ENCODE measurements around the gene FAM3C. TPM values are rescaled to one million over a fixed set of nuclear protein-coding genes. Genes with fewer than 3 reads are reported as not detected.
A peak's percentile ranks its signal among the peaks of the same experiment; 100 is the strongest.
"Not testable (repeated sequence)": the region's sequence is repeated elsewhere in the genome, so short reads cannot be mapped to it uniquely, and the experiment has no call there.

The FAM3C gene, protein sequence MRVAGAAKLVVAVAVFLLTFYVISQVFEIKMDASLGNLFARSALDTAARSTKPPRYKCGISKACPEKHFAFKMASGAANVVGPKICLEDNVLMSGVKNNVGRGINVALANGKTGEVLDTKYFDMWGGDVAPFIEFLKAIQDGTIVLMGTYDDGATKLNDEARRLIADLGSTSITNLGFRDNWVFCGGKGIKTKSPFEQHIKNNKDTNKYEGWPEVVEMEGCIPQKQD
- 16.8 and 26.1 TPM in 2 replicates for total RNA-seq (2014; rRNA removed; shearing (Covaris generic); ENCODE audit: low replicate concordance)

DNA sequence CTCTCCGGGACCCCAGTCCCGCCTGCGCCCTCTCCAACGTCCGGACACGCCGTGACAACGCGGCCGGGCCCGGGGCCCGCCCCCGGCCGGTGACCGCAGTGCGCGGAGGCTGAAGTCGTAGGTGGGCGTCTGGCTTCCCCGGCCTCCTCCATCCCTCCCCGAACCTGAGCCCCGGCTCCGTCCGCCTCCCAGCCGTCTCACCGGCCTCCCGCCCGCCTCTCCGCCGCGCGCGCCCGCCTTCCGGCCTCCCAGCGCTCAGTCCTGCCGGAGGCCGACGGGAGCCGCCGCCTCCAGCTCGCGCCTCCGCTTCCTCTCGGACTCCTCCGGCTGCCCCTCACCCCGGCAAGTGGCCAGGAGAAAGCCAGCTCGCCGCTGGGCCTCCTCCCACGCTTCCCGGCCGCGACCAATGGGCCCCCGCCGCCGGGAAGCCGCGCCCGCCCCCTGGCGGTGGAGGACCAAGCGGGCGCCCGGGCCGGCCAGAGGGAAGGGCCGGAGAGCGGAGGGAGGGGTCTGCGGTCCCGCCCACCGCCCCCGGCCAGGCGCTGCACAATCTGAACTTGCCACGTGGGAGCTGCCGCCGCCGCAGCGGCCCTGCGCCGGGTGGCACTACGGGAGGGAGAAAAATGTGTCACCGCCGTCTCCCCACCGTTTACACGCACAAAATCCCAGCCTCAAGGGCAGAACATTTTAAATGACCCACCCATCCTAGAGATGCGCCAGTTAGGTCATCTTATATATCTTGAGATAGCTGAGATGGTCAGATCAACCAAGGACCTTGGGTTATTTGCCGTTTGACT, at the start of gene FAM3C:
FAM3C (minus strand) TSS at position 348 of the 797 bp plus-strand sequence. CDS start 13,339 bp downstream, outside the sequence.
- peak within 1 kb of the TSS; percentile 84 for H3K4me3 ChIP-seq (ENCODE audit: low read length)
- H2AFZ ChIP-seq (ENCODE audit: low read length): peak within 1 kb of the TSS; percentile 93
- peak; percentile 96 for DNase-seq
- peak within 1 kb of the TSS; percentile 80 for H3K4me2 ChIP-seq (ENCODE audit: low read depth, low read length, poor library complexity, severe bottlenecking)
- no peaks in the 10 kb centered on the region for H3K9me2 ChIP-seq (replicated peaks; ENCODE audit: insufficient read depth, low read length)
- no peaks in the 10 kb centered on the region; the same call in 1 of the 2 replicates for H3K36me3 ChIP-seq (ENCODE audit: insufficient read depth, low read length)
- H3K9me3 ChIP-seq (ENCODE audit: low read length): no peaks in the 10 kb centered on the region
- H3K79me2 ChIP-seq (ENCODE audit: low read length): peaks cover 25% of the 10 kb centered on the region
- H3K4me1 ChIP-seq (ENCODE audit: low read length): peaks cover 20% of the 10 kb centered on the region
- H4K20me1 ChIP-seq (ENCODE audit: insufficient read depth, low read depth, low read length): no peaks in the 10 kb centered on the region; the same call in 1 of the 2 replicates
- no peaks in the 10 kb centered on the region for H3K27me3 ChIP-seq (ENCODE audit: low read length)
- peak within 1 kb of the TSS; percentile 79 for H3K9ac ChIP-seq (ENCODE audit: low read length)
- H3K27ac ChIP-seq (ENCODE audit: low read length): no peak within 1 kb of the TSS

DNA sequence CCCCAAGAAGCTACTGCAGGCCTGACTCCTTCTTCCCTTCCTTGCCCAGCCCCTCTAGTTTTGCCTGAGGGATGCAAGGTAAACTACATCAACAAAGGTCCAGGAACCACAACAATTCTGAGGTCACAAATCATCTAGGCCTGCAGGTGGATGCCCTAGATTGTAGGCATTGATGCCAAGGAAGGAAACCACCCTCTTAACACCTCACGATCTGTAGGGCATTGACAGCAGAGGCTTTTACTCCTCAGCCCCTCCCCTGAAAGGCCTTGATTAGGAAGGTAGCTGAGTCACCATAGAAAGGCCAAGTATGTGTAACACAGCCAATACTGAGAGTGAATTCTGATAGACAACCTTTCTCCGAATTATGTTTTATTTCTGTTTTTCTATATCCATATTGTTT, 46.7 kb upstream of the FAM3C start:
- no peaks in the 10 kb centered on the region for H3K27me3 ChIP-seq (ENCODE audit: low read length)
- H2AFZ ChIP-seq (ENCODE audit: low read length): no peak overlapping the region
- no peak overlapping the region for H3K27ac ChIP-seq (ENCODE audit: low read length)

DNA sequence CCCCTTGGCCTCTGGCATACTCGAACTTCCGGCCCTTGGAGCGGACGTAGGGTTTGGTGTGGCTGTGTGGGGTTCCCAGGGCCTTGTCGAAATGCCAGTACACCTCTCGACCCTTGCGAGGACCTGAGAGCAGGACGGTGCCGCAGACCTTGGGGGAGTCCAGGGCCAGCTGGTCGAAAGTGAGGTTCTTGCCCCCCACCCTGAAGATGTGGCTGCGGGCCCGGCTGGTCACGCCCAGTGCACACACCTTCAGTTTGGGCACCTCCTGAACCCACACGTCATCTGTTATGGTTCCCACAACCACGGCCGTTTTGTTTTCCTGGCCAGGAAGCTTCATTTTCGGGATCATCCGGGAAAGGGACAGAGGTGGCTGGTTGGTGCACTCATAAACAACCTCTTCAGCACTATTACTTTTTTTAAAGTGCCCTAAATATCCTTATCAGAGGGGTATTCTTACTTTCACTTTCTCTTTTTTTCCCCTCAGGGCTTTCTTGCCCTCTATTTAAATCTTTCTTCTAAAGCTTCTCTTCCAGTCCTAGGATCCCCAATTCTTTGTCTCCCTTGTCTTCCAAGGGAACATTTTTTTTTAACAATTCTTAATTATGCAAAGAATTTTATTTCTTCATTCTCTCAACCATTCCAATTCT, 44.9 kb upstream of the FAM3C start:
- Histone ChIP-seq H3K4me3 (ENCODE audit: low read length) (no peak overlapping the region), H3K27ac (ENCODE audit: low read length) (no peak overlapping the region), H2AFZ (ENCODE audit: low read length) (no peak overlapping the region), H3K27me3 (ENCODE audit: low read length) (no peaks in the 10 kb centered on the region), H3K9me3 (ENCODE audit: low read length) (no peaks in the 10 kb centered on the region), H3K79me2 (ENCODE audit: low read length) (no peaks in the 10 kb centered on the region), H4K20me1 (ENCODE audit: insufficient read depth, low read depth, low read length) (no peaks in the 10 kb centered on the region), H3K9ac (ENCODE audit: low read length) (no peak overlapping the region), H3K36me3 (ENCODE audit: insufficient read depth, low read length) (no peaks in the 10 kb centered on the region), H3K9me2 (replicated peaks; ENCODE audit: insufficient read depth, low read length) (no peaks in the 10 kb centered on the region), H3K4me2 (ENCODE audit: low read depth, low read length, poor library complexity, severe bottlenecking) (no peak overlapping the region), H3K4me1 (ENCODE audit: low read length) (peaks cover 9% of the 10 kb centered on the region)
- DNase-seq: no peak

More for the DNA sequence above, 46.7 kb upstream of the FAM3C start:
- no peaks in the 10 kb centered on the region for H3K79me2 ChIP-seq (ENCODE audit: low read length)
- no peak overlapping the region for H3K4me2 ChIP-seq (ENCODE audit: low read depth, low read length, poor library complexity, severe bottlenecking)
- H3K9ac ChIP-seq (ENCODE audit: low read length): no peak overlapping the region
- H3K4me3 ChIP-seq (ENCODE audit: low read length): no peak overlapping the region
- DNase-seq: no peak
- no peaks in the 10 kb centered on the region for H3K36me3 ChIP-seq (ENCODE audit: insufficient read depth, low read length)
- H3K9me2 ChIP-seq (replicated peaks; ENCODE audit: insufficient read depth, low read length): no peaks in the 10 kb centered on the region
- H4K20me1 ChIP-seq (ENCODE audit: insufficient read depth, low read depth, low read length): no peaks in the 10 kb centered on the region
- H3K4me1 ChIP-seq (ENCODE audit: low read length): peaks cover 9% of the 10 kb centered on the region
- no peaks in the 10 kb centered on the region for H3K9me3 ChIP-seq (ENCODE audit: low read length)

DNA sequence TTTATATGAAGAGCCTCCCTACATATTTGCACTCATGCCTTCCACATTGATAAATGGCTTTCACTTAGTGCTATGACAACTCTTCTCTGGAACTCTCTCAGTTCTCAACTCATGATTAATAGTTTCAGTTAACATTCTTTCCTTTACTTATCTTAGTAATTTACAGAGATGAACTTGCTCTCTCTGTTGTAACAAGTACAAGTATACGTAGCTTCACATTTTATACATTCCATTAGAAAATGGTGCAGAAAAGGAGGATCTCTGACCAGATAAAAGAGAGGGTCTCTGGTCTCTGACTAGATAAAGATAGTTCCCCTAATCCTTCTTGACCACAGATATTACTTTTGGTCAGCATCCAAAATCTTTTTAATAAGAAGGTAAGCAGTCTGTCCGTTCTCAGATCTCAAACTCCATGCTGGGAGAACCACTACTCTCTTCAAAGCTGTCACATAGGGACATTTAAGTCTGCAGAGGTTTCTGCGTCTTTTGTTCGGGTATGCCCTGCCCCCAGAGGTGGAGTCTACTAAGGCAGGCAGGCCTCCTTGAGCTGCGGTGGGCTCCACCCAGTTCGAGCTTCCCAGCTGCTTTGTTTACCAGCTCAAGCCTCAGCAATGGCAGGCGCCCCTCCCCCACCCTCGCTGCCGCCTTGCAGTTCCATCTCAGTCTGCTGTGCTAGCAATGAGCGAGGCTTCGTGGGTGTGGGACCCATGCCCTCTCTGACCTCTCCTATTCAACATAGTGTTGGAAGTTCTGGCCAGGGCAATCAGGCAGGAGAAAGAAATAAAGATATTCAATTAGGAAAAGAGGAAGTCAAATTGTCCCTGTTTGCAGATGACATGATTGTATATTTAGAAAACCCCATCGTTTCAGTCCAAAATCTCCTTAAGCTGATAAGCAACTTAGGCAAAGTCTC, 42.2 kb upstream of the FAM3C start:
- H3K79me2 ChIP-seq (ENCODE audit: low read length); H3K27ac ChIP-seq (ENCODE audit: low read length); H4K20me1 ChIP-seq (ENCODE audit: insufficient read depth, low read depth, low read length); H3K9me3 ChIP-seq (ENCODE audit: low read length); H3K27me3 ChIP-seq (ENCODE audit: low read length); H3K36me3 ChIP-seq (ENCODE audit: insufficient read depth, low read length); H3K9me2 ChIP-seq (replicated peaks; ENCODE audit: insufficient read depth, low read length); H3K4me1 ChIP-seq (ENCODE audit: low read length): not testable (repeated sequence)
- peak overlapping the region; percentile 33; the same call in 1 of the 2 replicates for H3K9ac ChIP-seq (ENCODE audit: low read length)
- peak; percentile 59 for DNase-seq
- 0 out of 2 replicates have a peak overlapping the region, but pooled peaks have one; percentile 25 for H3K4me3 ChIP-seq (ENCODE audit: low read length)
- peak overlapping the region; percentile 93; the same call in 1 of the 2 replicates for H2AFZ ChIP-seq (ENCODE audit: low read length)
- H3K4me2 ChIP-seq (ENCODE audit: low read depth, low read length, poor library complexity, severe bottlenecking): peak overlapping the region; percentile 59

DNA sequence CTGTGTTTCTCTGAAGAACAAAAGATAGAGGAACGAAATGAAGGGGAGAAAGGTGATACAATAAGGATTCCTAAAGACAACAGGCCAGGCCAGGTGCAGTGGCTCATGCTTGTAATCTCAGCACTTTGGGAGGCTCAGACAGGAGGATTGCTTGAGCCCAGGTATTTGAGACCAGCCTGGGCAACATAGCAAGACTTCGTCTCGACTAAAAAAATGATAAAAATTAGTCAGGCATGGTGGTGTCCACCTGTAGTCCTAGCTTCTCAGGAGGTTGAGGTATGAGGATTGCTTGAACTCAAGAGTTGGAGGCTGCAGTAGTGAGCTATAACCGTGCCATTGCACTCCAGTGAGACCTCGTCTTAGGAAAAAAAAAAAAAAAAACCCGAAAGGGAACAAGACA, 41.4 kb upstream of the FAM3C start:
- Histone ChIP-seq H4K20me1 (ENCODE audit: insufficient read depth, low read depth, low read length) (no peaks in the 10 kb centered on the region), H3K9me2 (replicated peaks; ENCODE audit: insufficient read depth, low read length) (no peaks in the 10 kb centered on the region), H3K27ac (ENCODE audit: low read length) (no peak overlapping the region), H3K4me3 (ENCODE audit: low read length) (no peak overlapping the region), H3K4me2 (ENCODE audit: low read depth, low read length, poor library complexity, severe bottlenecking) (no peak overlapping the region), H3K4me1 (ENCODE audit: low read length) (peaks cover 9% of the 10 kb centered on the region), H3K36me3 (ENCODE audit: insufficient read depth, low read length) (no peaks in the 10 kb centered on the region), H3K79me2 (ENCODE audit: low read length) (no peaks in the 10 kb centered on the region), H3K27me3 (ENCODE audit: low read length) (no peaks in the 10 kb centered on the region), H2AFZ (ENCODE audit: low read length) (no peak overlapping the region), H3K9ac (ENCODE audit: low read length) (no peak overlapping the region), H3K9me3 (ENCODE audit: low read length) (no peaks in the 10 kb centered on the region)
- no peak for DNase-seq

DNA sequence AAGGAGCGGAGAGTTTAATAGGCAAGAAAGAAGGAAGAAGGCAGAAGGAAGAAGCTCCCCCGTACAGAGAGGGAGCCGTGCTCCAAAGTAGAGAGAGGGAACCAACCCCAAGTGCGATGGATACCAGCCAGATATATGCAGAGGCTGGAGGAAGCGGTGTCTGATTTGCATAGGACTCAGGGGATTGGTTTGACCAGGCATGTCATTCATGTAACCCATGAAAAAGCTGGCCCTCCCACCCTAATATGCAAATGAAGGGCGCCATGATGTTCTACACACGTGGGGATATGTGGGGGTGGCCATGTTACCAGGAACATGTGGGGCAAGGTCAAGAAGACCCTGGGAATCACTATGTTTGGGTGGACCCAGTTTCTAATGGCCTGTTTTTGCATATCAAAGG, 40.6 kb upstream of the FAM3C start:
- no peak overlapping the region for H3K9ac ChIP-seq (ENCODE audit: low read length)
- H3K36me3 ChIP-seq (ENCODE audit: insufficient read depth, low read length): no peaks in the 10 kb centered on the region
- DNase-seq: no peak
- H4K20me1 ChIP-seq (ENCODE audit: insufficient read depth, low read depth, low read length): no peaks in the 10 kb centered on the region
- H3K27me3 ChIP-seq (ENCODE audit: low read length): no peaks in the 10 kb centered on the region
- H3K9me3 ChIP-seq (ENCODE audit: low read length): no peaks in the 10 kb centered on the region
- no peaks in the 10 kb centered on the region for H3K79me2 ChIP-seq (ENCODE audit: low read length)
- no peak overlapping the region for H3K4me3 ChIP-seq (ENCODE audit: low read length)
- no peak overlapping the region for H3K27ac ChIP-seq (ENCODE audit: low read length)
- no peak overlapping the region for H3K4me2 ChIP-seq (ENCODE audit: low read depth, low read length, poor library complexity, severe bottlenecking)
- no peaks in the 10 kb centered on the region for H3K9me2 ChIP-seq (replicated peaks; ENCODE audit: insufficient read depth, low read length)
- peaks cover 9% of the 10 kb centered on the region for H3K4me1 ChIP-seq (ENCODE audit: low read length)
- H2AFZ ChIP-seq (ENCODE audit: low read length): no peak overlapping the region

DNA sequence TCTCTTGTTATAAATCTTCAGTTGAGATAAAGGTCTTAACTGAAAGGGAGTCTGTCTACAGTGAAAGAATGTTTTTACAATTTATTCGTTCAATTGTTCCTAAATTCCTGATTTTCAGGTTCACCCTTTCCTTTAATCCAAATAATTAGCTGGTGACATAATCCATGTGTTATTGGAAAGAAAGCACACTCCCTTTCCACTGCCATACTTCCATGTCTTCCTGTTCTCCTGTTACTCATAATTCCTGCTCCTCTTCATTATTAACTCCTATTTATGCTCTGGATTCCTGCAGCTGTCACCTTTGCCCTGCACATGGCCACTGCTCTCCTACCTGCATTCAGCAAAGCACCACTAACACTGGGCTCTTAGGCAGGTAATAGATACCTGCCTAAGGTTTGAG, 40.0 kb upstream of the FAM3C start:
- Histone ChIP-seq H3K27me3 (ENCODE audit: low read length) (no peaks in the 10 kb centered on the region), H3K4me2 (ENCODE audit: low read depth, low read length, poor library complexity, severe bottlenecking) (no peak overlapping the region), H3K36me3 (ENCODE audit: insufficient read depth, low read length) (no peaks in the 10 kb centered on the region), H3K4me3 (ENCODE audit: low read length) (no peak overlapping the region), H4K20me1 (ENCODE audit: insufficient read depth, low read depth, low read length) (no peaks in the 10 kb centered on the region), H2AFZ (ENCODE audit: low read length) (no peak overlapping the region), H3K79me2 (ENCODE audit: low read length) (no peaks in the 10 kb centered on the region), H3K4me1 (ENCODE audit: low read length) (peaks cover 9% of the 10 kb centered on the region), H3K9ac (ENCODE audit: low read length) (no peak overlapping the region), H3K9me3 (ENCODE audit: low read length) (no peaks in the 10 kb centered on the region), H3K27ac (ENCODE audit: low read length) (no peak overlapping the region), H3K9me2 (replicated peaks; ENCODE audit: insufficient read depth, low read length) (no peaks in the 10 kb centered on the region)
- no peak for DNase-seq
